Endothelial cell of umbilical vein (primary cell): ENCODE data around the gene PTGS2. TPM values are rescaled to one million over a fixed set of nuclear protein-coding genes. Genes with fewer than 3 reads are reported as not detected.

Source experiments
- BruUV-seq: library from RNA; stranded (reverse); fragments of 400-500 nt; replicated peaks from 2 replicates; lab custom pipeline; 2021; lab: Mats Ljungman, UMichigan
- CTCF ChIA-PET: fragments of 300-600, 350-600 bp; sonication (Branson Sonifier 250); formaldehyde crosslinking; loops from one replicate; lab custom pipeline; 2021; ENCODE audit warnings: antibody characterized with exemption, inconsistent platforms; lab: Charles Lee
- POLR2A ChIA-PET: fragments of 300-600, 350-600 bp; sonication (Branson Sonifier 250); formaldehyde crosslinking; loops from one replicate; lab custom pipeline; 2021; ENCODE audit warnings: antibody characterized with exemption, inconsistent platforms; lab: Charles Lee
- DNase-seq: peaks from one replicate; pipeline ENCODE4 v3.0.0-alpha.2; 2011; ENCODE audit warnings: low read depth, low spot score
- FAIRE-seq: peaks from 2 replicates; lab custom pipeline; 2011; peaks lifted over from hg19 to GRCh38; lab: Jason Lieb, UNC
- H2AFZ ChIP-seq: 2 replicates; pipeline ENCODE4 v1.6.0; 2012; ENCODE audit warnings: low read depth, low read length, control low read depth, inconsistent platforms
- H3K27ac ChIP-seq: 2 replicates; pipeline ENCODE4 v1.5.1; 2011; ENCODE audit warnings: low read depth, mild to moderate bottlenecking, control low read depth, low read length, moderate library complexity; ENCODE audit not compliant: insufficient read depth
- H3K27me3 ChIP-seq, 2 experiments: 2 replicates each; pipeline versions ENCODE4 v1.6.0 to v1.6.1; 2011; ENCODE audit warnings: low read length in 2 of 2, mixed read lengths in 1 of 2; ENCODE audit not compliant: control insufficient read depth in 2 of 2, insufficient read depth in 2 of 2
- H3K36me3 ChIP-seq, 2 experiments: 2 replicates in 1 of 2; 3 replicates in 1 of 2; pipeline ENCODE4 v1.5.1; 2011; ENCODE audit warnings: low read length in 2 of 2, mild to moderate bottlenecking in 1 of 2, moderate library complexity in 1 of 2; ENCODE audit not compliant: control insufficient read depth in 2 of 2, insufficient read depth in 2 of 2; ENCODE audit errors: extremely low read depth in 1 of 2
- H3K4me1 ChIP-seq: 3 replicates; pipeline ENCODE4 v1.5.1; 2011; ENCODE audit warnings: mild to moderate bottlenecking, low read length; ENCODE audit not compliant: control insufficient read depth, insufficient read depth; ENCODE audit errors: extremely low read depth
- H3K4me2 ChIP-seq: 2 replicates; pipeline ENCODE4 v1.6.1; 2011; ENCODE audit warnings: low read length, control low read depth, mixed read lengths; ENCODE audit not compliant: insufficient read depth
- H3K4me3 ChIP-seq, 3 experiments: fragments of 200-600 bp in 1 of 3; sonication (generic), shearing (Covaris generic) in 1 of 3; replicated peaks in 1 of 3; 2 replicates each; pipeline ENCODE4 v1.5.1; 2011 to 2016; ENCODE audit warnings: control low read depth in 3 of 3, low read length in 3 of 3, mild to moderate bottlenecking in 2 of 3, inconsistent platforms in 1 of 3, low read depth in 1 of 3, moderate library complexity in 1 of 3; ENCODE audit not compliant: insufficient read depth in 1 of 3
- H3K79me2 ChIP-seq: 2 replicates; pipeline ENCODE4 v1.6.0; 2012; ENCODE audit warnings: low read length, inconsistent platforms; ENCODE audit not compliant: control insufficient read depth, insufficient read depth
- H3K9ac ChIP-seq: replicated peaks from 2 replicates; pipeline ENCODE3; 2011; ENCODE audit warnings: low read length, control low read depth; ENCODE audit not compliant: insufficient read depth; ENCODE audit errors: extremely low read depth
- H3K9me1 ChIP-seq: replicated peaks from 3 replicates; pipeline ENCODE4 v1.6.0; 2011; ENCODE audit warnings: mild to moderate bottlenecking, low read length; ENCODE audit not compliant: control insufficient read depth, insufficient read depth; ENCODE audit errors: extremely low read depth
- H3K9me3 ChIP-seq: replicated peaks from 2 replicates; pipeline ENCODE4 v1.5.1; 2012; ENCODE audit warnings: low read length, inconsistent platforms; ENCODE audit not compliant: control insufficient read depth, insufficient read depth
- H4K20me1 ChIP-seq: replicated peaks from 2 replicates; pipeline ENCODE3; 2011; ENCODE audit warnings: mild to moderate bottlenecking, low read length; ENCODE audit not compliant: control insufficient read depth, insufficient read depth; ENCODE audit errors: extremely low read depth
- EZH2 ChIP-seq: IDR thresholded peaks from 2 replicates; pipeline ENCODE4 v1.6.1; 2012; ENCODE audit warnings: borderline replicate concordance, low read depth, mild to moderate bottlenecking, moderate library complexity, low read length, inconsistent platforms; ENCODE audit not compliant: severe bottlenecking
- FOS ChIP-seq: IDR thresholded peaks from 2 replicates; pipeline ENCODE4 v1.6.1; 2011; ENCODE audit warnings: mild to moderate bottlenecking, low read length, moderate library complexity, borderline replicate concordance; ENCODE audit not compliant: insufficient read depth
- GATA2 ChIP-seq: IDR thresholded peaks from 2 replicates; pipeline ENCODE4 v1.7.0; 2011; ENCODE audit warnings: low read depth, mild to moderate bottlenecking, moderate library complexity, mixed read lengths, low read length; ENCODE audit not compliant: insufficient read length, insufficient read depth
- JUN ChIP-seq: IDR thresholded peaks from 2 replicates; pipeline ENCODE4 v1.6.1; 2011; ENCODE audit warnings: borderline replicate concordance, low read depth; ENCODE audit not compliant: insufficient read length, insufficient read depth
- MYC ChIP-seq: IDR thresholded peaks from one replicate; pipeline ENCODE4 v1.6.1; 2011; ENCODE audit warnings: mild to moderate bottlenecking, low read depth, low read length
- POLR2A ChIP-seq: IDR thresholded peaks from 2 replicates; pipeline ENCODE4 v1.6.1; 2012; ENCODE audit warnings: low read depth, mild to moderate bottlenecking, control low read depth, low read length
- POLR2AphosphoS5 ChIP-seq: IDR thresholded peaks from 2 replicates; pipeline ENCODE4 v1.6.1; 2012; ENCODE audit warnings: low read depth, mild to moderate bottlenecking, control low read depth, low read length, moderate library complexity; ENCODE audit not compliant: insufficient read depth
- dilution Hi-C: fragments of 300-500 bp; cut with MboI; formaldehyde crosslinking; loops from one replicate; pipeline ENCODE4 v1.15.0; 2019; ENCODE audit warnings: low sequenced_read_pairs; ENCODE audit not compliant: extremely low pct_ligation_motif_present
- intact Hi-C: fragments of 100-400 bp; cut with micrococcal nuclease; formaldehyde crosslinking; loops from one replicate; pipeline ENCODE4 v1.10.0; 2022
- polyA plus RNA-seq, 4 experiments: library from polyadenylated mRNA; depleted of rRNA in 3 of 4; stranded (reverse) in 3 of 4; unstranded in 1 of 4; fragments of >200 nt; gene quantifications; 2 replicates each; pipeline versions ENCODE4 v1.2.1 to v1.2.3, GENCODE V29; 2011 to 2012; ENCODE audit warnings: missing spikeins in 1 of 4
- total RNA-seq: library from RNA; stranded (reverse); gene quantifications from 2 replicates; pipeline ENCODE4 v1.2.3, GENCODE V29; 2021
- TF ChIP-seq, protein P1 (sequence below), 2 donors: IDR thresholded peaks; 1 replicate in 1 of 2; 2 replicates in 1 of 2; pipeline ENCODE4 v1.5.1; 2011; ENCODE audit warnings: low read length in 2 of 2, mild to moderate bottlenecking in 2 of 2, moderate library complexity in 2 of 2, control low read depth in 1 of 2, inconsistent platforms in 1 of 2, low read depth in 1 of 2; ENCODE audit not compliant: insufficient read depth in 1 of 2; ENCODE audit errors: extremely low read depth in 1 of 2
- TF ChIP-seq, protein P2 (sequence below): IDR thresholded peaks from 2 replicates; pipeline ENCODE4 v1.6.1; 2011; ENCODE audit not compliant: insufficient read depth, insufficient read length

The PTGS2 gene
- total and polyA plus RNA-seq, 2 donors (not counting 3 experiments of a cell fraction or from before 2014, with no cell fraction given): 21.6 to 84.6 TPM

- Histone ChIP-seq H4K20me1 (no peaks in the 10 kb centered on the region), H3K27me3 (no peaks in the 10 kb centered on the region), H3K27ac (no peak overlapping the region), H3K4me2 (no peak overlapping the region), H3K9ac (no peak overlapping the region), H3K36me3 (no peaks in the 10 kb centered on the region), H3K9me3 (no peaks in the 10 kb centered on the region), H3K9me1 (no peaks in the 10 kb centered on the region), H2AFZ (no peak overlapping the region), H3K4me3 (no peak overlapping the region), H3K79me2 (no peaks in the 10 kb centered on the region), H3K4me1 (no peaks in the 10 kb centered on the region)
- intact Hi-C loops (no loop called here), dilution Hi-C loops (no loop called here)
- ChIA-PET POLR2A (no interaction called here), CTCF (interaction anchor here (3.2 kb wide), 1 partner anchor 24 kb away, joined by 9 read pairs; no protein-coding TSS in a partner anchor)
- TF ChIP-seq, protein P1, sequence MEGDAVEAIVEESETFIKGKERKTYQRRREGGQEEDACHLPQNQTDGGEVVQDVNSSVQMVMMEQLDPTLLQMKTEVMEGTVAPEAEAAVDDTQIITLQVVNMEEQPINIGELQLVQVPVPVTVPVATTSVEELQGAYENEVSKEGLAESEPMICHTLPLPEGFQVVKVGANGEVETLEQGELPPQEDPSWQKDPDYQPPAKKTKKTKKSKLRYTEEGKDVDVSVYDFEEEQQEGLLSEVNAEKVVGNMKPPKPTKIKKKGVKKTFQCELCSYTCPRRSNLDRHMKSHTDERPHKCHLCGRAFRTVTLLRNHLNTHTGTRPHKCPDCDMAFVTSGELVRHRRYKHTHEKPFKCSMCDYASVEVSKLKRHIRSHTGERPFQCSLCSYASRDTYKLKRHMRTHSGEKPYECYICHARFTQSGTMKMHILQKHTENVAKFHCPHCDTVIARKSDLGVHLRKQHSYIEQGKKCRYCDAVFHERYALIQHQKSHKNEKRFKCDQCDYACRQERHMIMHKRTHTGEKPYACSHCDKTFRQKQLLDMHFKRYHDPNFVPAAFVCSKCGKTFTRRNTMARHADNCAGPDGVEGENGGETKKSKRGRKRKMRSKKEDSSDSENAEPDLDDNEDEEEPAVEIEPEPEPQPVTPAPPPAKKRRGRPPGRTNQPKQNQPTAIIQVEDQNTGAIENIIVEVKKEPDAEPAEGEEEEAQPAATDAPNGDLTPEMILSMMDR (IDR thresholded peaks at IDR 0.05; ENCODE audit: extremely low read depth in 1 of 2, insufficient read depth in 1 of 2, low read depth in 1 of 2, low read length in 2 of 2): no peak
- no peak for TF ChIP-seq MYC
- no peak for TF ChIP-seq GATA2
- TF ChIP-seq EZH2: no peak
- no peak for TF ChIP-seq FOS
- TF ChIP-seq POLR2A: no peak
- no TSS peak for BruUV-seq
- DNase-seq (no peak), FAIRE-seq (no peak)
These were observed 19.3 kb upstream of the PTGS2 start for GRCh38 chr1:186699519-186699918.

DNA sequence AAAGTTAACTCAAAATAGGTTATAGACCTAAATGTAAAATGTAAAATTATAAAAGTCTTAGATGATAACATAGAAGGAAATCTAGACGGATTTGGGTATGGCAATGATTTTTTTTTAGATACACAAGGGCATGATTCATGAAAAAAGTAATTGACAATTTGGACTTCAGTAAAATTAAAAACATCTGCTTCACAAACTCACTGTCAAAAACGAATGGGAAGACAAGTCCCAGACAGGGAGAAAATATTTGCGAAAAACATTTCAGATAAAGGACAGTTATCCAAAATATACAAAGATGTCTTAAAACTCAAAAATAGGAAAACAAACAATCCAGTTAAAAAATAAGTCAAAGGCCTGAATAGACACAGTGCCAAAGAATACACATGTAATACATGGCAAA, 9.7 kb upstream of the PTGS2 start:
- intact Hi-C loops: no loop called here
- H2AFZ ChIP-seq: no peak overlapping the region
- H4K20me1 ChIP-seq: no peaks in the 10 kb centered on the region
- DNase-seq: no peak
- H3K4me2 ChIP-seq: no peak overlapping the region
- H3K4me3 ChIP-seq: no peak overlapping the region
- BruUV-seq: no TSS peak
- H3K9ac ChIP-seq: no peak overlapping the region
- no peak overlapping the region for H3K27ac ChIP-seq
- H3K79me2 ChIP-seq: no peaks in the 10 kb centered on the region
- H3K4me1 ChIP-seq: no peaks in the 10 kb centered on the region
- ChIA-PET CTCF (interaction anchor here (0.6 kb wide), 1 partner anchor 10 kb away, joined by 3 read pairs; no protein-coding TSS in a partner anchor), POLR2A (no interaction called here)
- H3K9me1 ChIP-seq: no peaks in the 10 kb centered on the region
- TF ChIP-seq, protein P2, sequence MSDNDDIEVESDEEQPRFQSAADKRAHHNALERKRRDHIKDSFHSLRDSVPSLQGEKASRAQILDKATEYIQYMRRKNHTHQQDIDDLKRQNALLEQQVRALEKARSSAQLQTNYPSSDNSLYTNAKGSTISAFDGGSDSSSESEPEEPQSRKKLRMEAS: no peak
- TF ChIP-seq, protein P1 (IDR thresholded peaks at IDR 0.05; ENCODE audit: extremely low read depth in 1 of 2, insufficient read depth in 1 of 2, low read depth in 1 of 2, low read length in 2 of 2): no peak
- no peak for TF ChIP-seq MYC
- no peak for TF ChIP-seq EZH2
- no peak for TF ChIP-seq POLR2A
- TF ChIP-seq POLR2AphosphoS5: no peak
- TF ChIP-seq GATA2: no peak
- no peak for TF ChIP-seq JUN
- TF ChIP-seq FOS: no peak
- H3K9me3 ChIP-seq: no peaks in the 10 kb centered on the region
- dilution Hi-C loops: no loop called here
- H3K27me3 ChIP-seq: no peaks in the 10 kb centered on the region
- no peaks in the 10 kb centered on the region for H3K36me3 ChIP-seq
- FAIRE-seq: no peak
